ENCODE results near the gene DNAJC2. TPM values are rescaled to one million over a fixed set of nuclear protein-coding genes. Genes with fewer than 3 reads are reported as not detected.
A peak's percentile ranks its signal among the peaks of the same experiment; 100 is the strongest.
"Not testable (repeated sequence)": the region's sequence is repeated elsewhere in the genome, so short reads cannot be mapped to it uniquely, and the experiment has no call there.

Gene DNAJC2
- total RNA-seq, 6 experiments from 2014 or later: 5.5 to 13.1 (median 11.0) TPM

DNA sequence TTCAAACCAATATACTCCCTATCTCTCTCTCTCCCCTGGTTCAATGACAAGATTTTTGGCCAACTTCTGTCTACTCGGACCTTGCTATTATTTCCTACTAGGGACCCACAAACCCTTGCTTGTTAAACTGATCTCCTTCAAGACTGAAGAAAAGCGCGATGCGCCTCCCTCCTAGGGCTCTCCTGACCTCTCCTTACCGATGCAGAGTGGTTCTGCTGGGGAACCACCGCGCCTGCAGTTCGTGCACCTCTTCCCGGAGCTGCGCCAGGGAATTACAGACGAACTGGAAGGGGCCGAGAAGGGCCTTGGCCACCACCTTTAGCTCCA is 65.0 kb downstream of the DNAJC2 start:
- H3K9me3 ChIP-seq; H3K27ac ChIP-seq; H3K4me1 ChIP-seq; H3K27me3 ChIP-seq; DNase-seq; H3K36me3 ChIP-seq; intact Hi-C loops (cut with DNase I): not testable (repeated sequence)
- 4% methylated on average over 11 of the region's 12 CpGs for WGBS (ENCODE audit: insufficient coverage, low coverage, low lambda C conversion rate, missing lambda C conversion rate)
- H3K4me3 ChIP-seq: peak overlapping the region; percentile 36 to 52 (median 43)
- ATAC-seq: peak; percentile 33 to 41 (median 38)

DNA sequence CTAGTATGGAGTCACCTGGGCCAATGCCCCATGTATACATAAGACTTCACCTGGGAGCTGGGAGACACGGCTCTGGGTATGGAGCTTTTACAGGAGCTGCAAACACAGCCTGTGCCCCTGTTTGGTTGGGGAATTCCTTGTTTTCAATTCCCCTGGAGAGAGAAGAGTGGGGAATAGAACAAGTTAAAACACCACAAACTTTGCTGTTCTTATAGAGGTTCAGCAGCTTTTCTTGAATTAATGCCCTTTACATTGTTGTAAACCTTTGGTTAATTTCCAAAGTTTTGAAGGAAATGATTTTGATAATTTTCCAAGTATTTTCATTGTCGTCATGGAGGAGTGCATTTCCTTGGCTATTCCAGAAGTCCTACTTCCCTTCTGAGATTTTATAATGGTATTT is 66.4 kb downstream of the DNAJC2 start:
- intact Hi-C loops (cut with DNase I); DNase-seq; H3K4me1 ChIP-seq; H3K36me3 ChIP-seq; H3K9me3 ChIP-seq; H3K4me3 ChIP-seq; H3K27me3 ChIP-seq; ATAC-seq; H3K27ac ChIP-seq: not testable (repeated sequence)
- 56% methylated on average over 1 of the region's 2 CpGs for WGBS (ENCODE audit: insufficient coverage, low coverage, low lambda C conversion rate, missing lambda C conversion rate)

GRCh38 chr7:103274867-103275266 is 69.7 kb downstream of the DNAJC2 start:
- H3K4me1 ChIP-seq; H3K36me3 ChIP-seq; H3K27me3 ChIP-seq; H3K4me3 ChIP-seq; intact Hi-C loops (cut with DNase I); ATAC-seq; DNase-seq; H3K27ac ChIP-seq; H3K9me3 ChIP-seq: not testable (repeated sequence)
- WGBS (ENCODE audit: insufficient coverage, low coverage, low lambda C conversion rate, missing lambda C conversion rate): no CpG with 5 or more reads among the region's 24 CpGs

GRCh38 chr7:103273374-103273773 is 71.2 kb downstream of the DNAJC2 start:
- H3K4me1 ChIP-seq; H3K27me3 ChIP-seq; DNase-seq; intact Hi-C loops (cut with DNase I); H3K4me3 ChIP-seq; H3K9me3 ChIP-seq; ATAC-seq; H3K27ac ChIP-seq; H3K36me3 ChIP-seq: not testable (repeated sequence)
- WGBS (ENCODE audit: insufficient coverage, low coverage, low lambda C conversion rate, missing lambda C conversion rate): 91% methylated on average over 6 of the region's 6 CpGs

DNA sequence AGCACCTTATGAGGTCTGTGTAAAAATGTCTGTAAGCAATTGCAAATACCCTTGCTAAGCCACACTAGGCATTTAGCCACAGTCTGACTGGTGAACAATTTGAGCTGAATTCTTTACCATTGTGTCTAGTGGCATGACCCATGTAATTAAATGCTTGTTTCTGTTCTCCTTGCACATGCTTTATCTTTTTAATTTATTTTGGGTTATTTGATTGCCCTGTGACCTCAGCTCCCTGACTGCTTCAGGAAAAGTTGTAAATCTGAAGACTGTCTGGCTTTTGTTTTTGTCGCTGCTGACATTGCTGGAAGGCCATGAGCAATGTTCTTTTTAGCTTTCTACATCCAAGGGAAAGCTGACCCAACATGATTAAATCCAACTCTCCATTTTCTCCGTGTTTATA is 78.3 kb downstream of the DNAJC2 start:
- H3K4me3 ChIP-seq; H3K9me3 ChIP-seq; H3K27me3 ChIP-seq; ATAC-seq; DNase-seq; H3K27ac ChIP-seq; H3K4me1 ChIP-seq; H3K36me3 ChIP-seq; intact Hi-C loops (cut with DNase I): not testable (repeated sequence)
- 66% methylated on average over 2 of the region's 2 CpGs for WGBS (ENCODE audit: insufficient coverage, low coverage, low lambda C conversion rate, missing lambda C conversion rate)

- H3K27me3 ChIP-seq; H3K9me3 ChIP-seq; H3K4me1 ChIP-seq; ATAC-seq; H3K4me3 ChIP-seq; H3K27ac ChIP-seq; intact Hi-C loops (cut with DNase I); H3K36me3 ChIP-seq; DNase-seq: not testable (repeated sequence)
- 58% methylated on average over 2 of the region's 2 CpGs for WGBS (ENCODE audit: insufficient coverage, low coverage, low lambda C conversion rate, missing lambda C conversion rate)
Measured at GRCh38 chr7:103264054-103264453, 80.5 kb downstream of the DNAJC2 start.

Small RNA genes lying within 50 kb of the gene (small RNA-seq; reads per million reads assigned to genes)
- 0 to 0.29 reads per million in 2 experiments for gene RPS29P16

Other genes with a start within 250 kb of the DNAJC2 start
- 10 to 100 TPM in 2 of 6 experiments, 1 to 10 TPM in 4; 5.8 to 24.6 (median 8.1) TPM for gene NAPEPLD, start 195.7 kb downstream of the DNAJC2 start, total RNA-seq
- 10 to 100 TPM; 39.7 to 45.0 (median 44.0) TPM for gene PMPCB, start 47.3 kb downstream of the DNAJC2 start, total RNA-seq
- gene PSMC2, start 2.9 kb upstream of the DNAJC2 start, total RNA-seq: 10 to 100 TPM; 71.3 to 96.6 (median 78.2) TPM
- gene SLC26A5, start 101.4 kb upstream of the DNAJC2 start, total RNA-seq: 1 to 10 TPM in 1 of 6 experiments, under 1 TPM in 5; 0.25 to 1.1 (median 0.62) TPM